Measurements from ENCODE around the gene USP2.

Gene USP2

DNA sequence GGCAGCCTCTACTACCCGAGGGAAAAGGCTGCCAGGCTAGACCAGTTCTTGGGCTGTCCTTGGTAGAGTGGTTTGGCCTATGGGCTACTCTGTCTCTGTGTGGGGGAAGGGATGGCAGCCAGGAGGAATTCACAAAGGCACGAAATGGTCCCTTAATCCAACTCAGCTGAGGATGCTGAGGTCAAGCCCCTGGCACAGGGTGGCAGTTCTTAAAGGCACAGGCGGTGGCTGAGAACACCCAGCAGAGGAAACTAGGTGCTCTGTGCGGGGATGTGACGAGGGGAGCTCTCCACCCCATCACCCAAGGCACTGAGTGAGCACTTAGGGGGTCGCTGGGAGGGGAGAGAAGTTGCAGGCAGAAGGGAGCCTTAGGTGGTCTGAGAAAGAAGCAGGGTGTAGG, 34.9 kb downstream of the USP2 start, which contains the start of gene MFRP:
Gene MFRP (minus strand): TSS at position 101 of the 400 bp plus-strand sequence. CDS start 192 bp downstream, outside the sequence.
- H3K4me1 ChIP-seq (ENCODE audit: control insufficient read depth in 1 of 2, insufficient read depth in 2 of 2, low read length in 2 of 2) = no peaks in the 10 kb centered on the region
- no peak within 1 kb of the TSS for H2AFZ ChIP-seq (ENCODE audit: insufficient read depth, low read length, poor library complexity)
- no peak within 1 kb of the TSS for H3K4me2 ChIP-seq (ENCODE audit: low read length)
- WGBS (ENCODE audit: extremely low coverage, insufficient coverage, insufficient read length) = no CpG with 5 or more reads among the region's 6 CpGs
- no peak within 1 kb of the TSS for H3K27ac ChIP-seq (ENCODE audit: low read depth, low read length)
- H4K91ac ChIP-seq (ENCODE audit: low read depth, low read length) = no peak within 1 kb of the TSS
- H2BK120ac ChIP-seq (ENCODE audit: insufficient read depth, low read length, poor library complexity) = no peak within 1 kb of the TSS
- H3K18ac ChIP-seq (ENCODE audit: low read length) = no peak within 1 kb of the TSS
- DNase-seq = no peak
- H3K79me1 ChIP-seq (ENCODE audit: low read length) = no peaks in the 10 kb centered on the region
- no peak within 1 kb of the TSS for H3K4ac ChIP-seq (ENCODE audit: low read depth, low read length)
- H3K9ac ChIP-seq (ENCODE audit: low read length) = no peak within 1 kb of the TSS
- H2AK5ac ChIP-seq (ENCODE audit: low read length) = no peak within 1 kb of the TSS
- no peak within 1 kb of the TSS for H2BK5ac ChIP-seq (ENCODE audit: low read depth, low read length, poor library complexity)
- H3K23ac ChIP-seq (ENCODE audit: low read length) = no peak within 1 kb of the TSS
- H3K36me3 ChIP-seq (ENCODE audit: control insufficient read depth in 1 of 2, insufficient read depth in 2 of 2, low read length in 2 of 2) = no peaks in the 10 kb centered on the region
- H4K8ac ChIP-seq (ENCODE audit: low read depth, low read length) = no peak within 1 kb of the TSS
- H4K12ac ChIP-seq (ENCODE audit: low read depth, low read length) = no peak within 1 kb of the TSS
- peaks cover 2% of the 10 kb centered on the region for H3K27me3 ChIP-seq (ENCODE audit: insufficient read depth, low read length)
- H3K14ac ChIP-seq (ENCODE audit: low read length) = no peak within 1 kb of the TSS
- H3K79me2 ChIP-seq (ENCODE audit: control insufficient read depth, insufficient read depth, low read length, poor library complexity) = no peaks in the 10 kb centered on the region
- H3K9me3 ChIP-seq (ENCODE audit: insufficient read depth, low read depth, low read length) = no peaks in the 10 kb centered on the region
- H3K4me3 ChIP-seq (ENCODE audit: low read depth, low read length) = no peak within 1 kb of the TSS
- H2BK12ac ChIP-seq (ENCODE audit: low read length) = no peak within 1 kb of the TSS

DNA sequence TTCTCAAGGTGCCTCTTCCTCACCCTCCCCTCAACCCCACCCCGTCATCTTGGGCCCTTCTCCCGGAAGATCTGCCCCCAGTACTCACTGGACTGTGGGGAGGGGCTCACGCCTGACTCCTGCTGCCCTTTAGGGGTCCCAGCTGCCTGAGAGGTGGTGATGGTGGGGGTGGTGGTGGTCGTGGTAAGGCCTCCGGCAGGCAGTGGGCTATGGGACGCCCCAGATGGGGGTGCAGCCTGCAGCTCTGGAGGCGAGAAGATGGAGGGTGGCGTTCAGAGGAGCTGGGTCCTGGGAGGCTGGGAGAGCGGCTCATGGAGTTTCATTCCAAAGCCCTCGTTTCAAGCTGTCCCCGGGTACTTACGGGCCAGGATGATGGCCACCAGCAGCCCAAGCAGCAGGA, 35.8 kb downstream of the USP2 start:
- H3K9me3 ChIP-seq (ENCODE audit: insufficient read depth, low read depth, low read length) = no peaks in the 10 kb centered on the region
- no peak overlapping the region for H4K12ac ChIP-seq (ENCODE audit: low read depth, low read length)
- H3K4me2 ChIP-seq (ENCODE audit: low read length) = no peak overlapping the region
- H3K79me1 ChIP-seq (ENCODE audit: low read length) = no peaks in the 10 kb centered on the region
- no peak overlapping the region for H3K14ac ChIP-seq (ENCODE audit: low read length)
- no peaks in the 10 kb centered on the region for H3K4me1 ChIP-seq (ENCODE audit: control insufficient read depth in 1 of 2, insufficient read depth in 2 of 2, low read length in 2 of 2)
- no peak overlapping the region for H3K27ac ChIP-seq (ENCODE audit: low read depth, low read length)
- no peak overlapping the region for H4K8ac ChIP-seq (ENCODE audit: low read depth, low read length)
- H2BK5ac ChIP-seq (ENCODE audit: low read depth, low read length, poor library complexity) = no peak overlapping the region
- no peak overlapping the region for H2BK12ac ChIP-seq (ENCODE audit: low read length)
- H2BK120ac ChIP-seq (ENCODE audit: insufficient read depth, low read length, poor library complexity) = no peak overlapping the region
- H3K4ac ChIP-seq (ENCODE audit: low read depth, low read length) = no peak overlapping the region
- peaks cover 10% of the 10 kb centered on the region for H3K27me3 ChIP-seq (ENCODE audit: insufficient read depth, low read length)
- no peaks in the 10 kb centered on the region for H3K36me3 ChIP-seq (ENCODE audit: control insufficient read depth in 1 of 2, insufficient read depth in 2 of 2, low read length in 2 of 2)
- no peak overlapping the region for H2AFZ ChIP-seq (ENCODE audit: insufficient read depth, low read length, poor library complexity)
- no peak overlapping the region for H3K23ac ChIP-seq (ENCODE audit: low read length)
- no CpG with 5 or more reads among the region's 12 CpGs for WGBS (ENCODE audit: extremely low coverage, insufficient coverage, insufficient read length)
- H2AK5ac ChIP-seq (ENCODE audit: low read length) = no peak overlapping the region
- no peak for DNase-seq
- no peaks in the 10 kb centered on the region for H3K79me2 ChIP-seq (ENCODE audit: control insufficient read depth, insufficient read depth, low read length, poor library complexity)
- no peak overlapping the region for H3K4me3 ChIP-seq (ENCODE audit: low read depth, low read length)
- no peak overlapping the region for H3K9ac ChIP-seq (ENCODE audit: low read length)
- no peak overlapping the region for H4K91ac ChIP-seq (ENCODE audit: low read depth, low read length)
- no peak overlapping the region for H3K18ac ChIP-seq (ENCODE audit: low read length)

DNA sequence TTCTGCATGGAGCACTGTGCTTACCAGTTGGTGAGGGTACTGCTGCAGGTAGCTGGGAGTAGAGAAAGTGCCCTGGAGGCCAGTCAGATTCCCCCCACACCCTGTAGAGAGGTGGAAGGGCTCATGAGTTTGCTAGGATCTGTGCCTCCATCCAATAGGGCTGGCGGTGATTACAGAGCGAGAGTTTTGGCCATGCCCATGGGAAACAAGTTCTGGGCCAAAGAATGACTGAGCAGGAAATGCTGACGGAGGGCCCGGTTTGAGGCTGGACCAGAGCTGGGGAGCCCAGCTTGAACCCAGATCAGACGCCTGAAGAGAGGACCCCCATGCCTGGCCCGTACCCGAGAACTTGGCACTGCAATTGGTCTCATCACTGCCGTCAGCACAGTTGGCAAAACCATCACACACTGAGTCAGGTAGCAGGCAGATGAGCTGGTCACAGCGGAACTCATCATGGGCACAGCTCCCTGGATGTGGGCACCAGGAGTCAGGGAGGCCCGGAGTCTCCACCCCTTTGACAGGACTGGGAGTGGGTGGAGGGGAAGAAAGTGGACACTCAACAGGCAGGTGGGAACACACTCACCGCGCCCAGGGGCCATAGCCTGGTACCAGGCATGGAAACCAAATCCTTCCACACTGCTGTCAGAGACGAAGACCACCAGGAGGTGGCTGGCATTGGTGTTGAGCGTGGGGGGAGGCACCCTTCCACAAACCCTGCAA, 37.0 kb downstream of the USP2 start:
- no peak overlapping the region for H3K9ac ChIP-seq (ENCODE audit: low read length)
- no peak overlapping the region for H4K8ac ChIP-seq (ENCODE audit: low read depth, low read length)
- H3K4me2 ChIP-seq (ENCODE audit: low read length) = no peak overlapping the region
- no peak overlapping the region for H2BK120ac ChIP-seq (ENCODE audit: insufficient read depth, low read length, poor library complexity)
- no peak overlapping the region for H3K14ac ChIP-seq (ENCODE audit: low read length)
- H3K9me3 ChIP-seq (ENCODE audit: insufficient read depth, low read depth, low read length) = peaks cover 1% of the 10 kb centered on the region
- H3K18ac ChIP-seq (ENCODE audit: low read length) = no peak overlapping the region
- no peak overlapping the region for H4K91ac ChIP-seq (ENCODE audit: low read depth, low read length)
- peaks cover 3% of the 10 kb centered on the region for H3K79me1 ChIP-seq (ENCODE audit: low read length)
- no peak overlapping the region for H3K4ac ChIP-seq (ENCODE audit: low read depth, low read length)
- no peak overlapping the region for H2AFZ ChIP-seq (ENCODE audit: insufficient read depth, low read length, poor library complexity)
- H3K79me2 ChIP-seq (ENCODE audit: control insufficient read depth, insufficient read depth, low read length, poor library complexity) = peaks cover 2% of the 10 kb centered on the region
- H3K23ac ChIP-seq (ENCODE audit: low read length) = no peak overlapping the region
- H3K27ac ChIP-seq (ENCODE audit: low read depth, low read length) = no peak overlapping the region
- H4K12ac ChIP-seq (ENCODE audit: low read depth, low read length) = no peak overlapping the region
- H3K4me3 ChIP-seq (ENCODE audit: low read depth, low read length) = no peak overlapping the region
- peaks cover 8 to 9% of the 10 kb centered on the region in 2 experiments for H3K4me1 ChIP-seq (ENCODE audit: control insufficient read depth in 1 of 2, insufficient read depth in 2 of 2, low read length in 2 of 2)
- no peak overlapping the region for H2BK12ac ChIP-seq (ENCODE audit: low read length)
- no peaks in the 10 kb centered on the region for H3K36me3 ChIP-seq (ENCODE audit: control insufficient read depth in 1 of 2, insufficient read depth in 2 of 2, low read length in 2 of 2)
- DNase-seq = no peak
- WGBS (ENCODE audit: extremely low coverage, insufficient coverage, insufficient read length) = no CpG with 5 or more reads among the region's 14 CpGs
- peaks cover 21% of the 10 kb centered on the region for H3K27me3 ChIP-seq (ENCODE audit: insufficient read depth, low read length)
- no peak overlapping the region for H2AK5ac ChIP-seq (ENCODE audit: low read length)
- no peak overlapping the region for H2BK5ac ChIP-seq (ENCODE audit: low read depth, low read length, poor library complexity)

DNA sequence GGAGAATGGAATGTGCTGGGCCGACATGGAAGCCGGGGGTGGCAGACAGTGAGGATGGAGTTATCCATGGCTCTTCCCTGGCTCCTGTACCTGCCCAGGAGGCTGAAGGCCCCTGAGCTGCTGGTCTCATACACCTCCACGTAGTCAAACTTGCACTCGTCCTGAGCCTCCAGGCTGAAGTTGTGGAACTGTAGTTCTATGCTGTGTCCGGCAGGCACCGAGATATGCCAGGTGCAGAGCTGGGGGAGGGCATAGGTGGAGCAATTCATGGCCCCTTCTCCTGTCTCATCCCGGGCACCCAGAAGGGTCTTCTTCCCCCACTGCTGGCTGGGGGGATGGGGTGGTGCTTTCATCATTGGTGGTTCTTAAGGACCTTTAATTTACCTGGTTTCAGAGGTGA, 37.8 kb downstream of the USP2 start:
- no peak for DNase-seq
- no peaks in the 10 kb centered on the region for H3K36me3 ChIP-seq (ENCODE audit: control insufficient read depth in 1 of 2, insufficient read depth in 2 of 2, low read length in 2 of 2)
- no peak overlapping the region for H3K4me2 ChIP-seq (ENCODE audit: low read length)
- no peak overlapping the region for H3K4ac ChIP-seq (ENCODE audit: low read depth, low read length)
- no peak overlapping the region for H4K12ac ChIP-seq (ENCODE audit: low read depth, low read length)
- no peak overlapping the region for H3K9ac ChIP-seq (ENCODE audit: low read length)
- no peak overlapping the region for H4K8ac ChIP-seq (ENCODE audit: low read depth, low read length)
- H3K4me1 ChIP-seq (ENCODE audit: control insufficient read depth in 1 of 2, insufficient read depth in 2 of 2, low read length in 2 of 2) = peaks cover 13 to 14% of the 10 kb centered on the region in 2 experiments
- no peak overlapping the region for H4K91ac ChIP-seq (ENCODE audit: low read depth, low read length)
- peaks cover 26% of the 10 kb centered on the region for H3K27me3 ChIP-seq (ENCODE audit: insufficient read depth, low read length)
- no peak overlapping the region for H3K14ac ChIP-seq (ENCODE audit: low read length)
- no peak overlapping the region for H2BK5ac ChIP-seq (ENCODE audit: low read depth, low read length, poor library complexity)
- peaks cover 3% of the 10 kb centered on the region for H3K79me1 ChIP-seq (ENCODE audit: low read length)
- peaks cover 2% of the 10 kb centered on the region for H3K9me3 ChIP-seq (ENCODE audit: insufficient read depth, low read depth, low read length)
- no peak overlapping the region for H2BK120ac ChIP-seq (ENCODE audit: insufficient read depth, low read length, poor library complexity)
- no peak overlapping the region for H2AK5ac ChIP-seq (ENCODE audit: low read length)
- no CpG with 5 or more reads among the region's 7 CpGs for WGBS (ENCODE audit: extremely low coverage, insufficient coverage, insufficient read length)
- no peak overlapping the region for H2AFZ ChIP-seq (ENCODE audit: insufficient read depth, low read length, poor library complexity)
- no peak overlapping the region for H3K23ac ChIP-seq (ENCODE audit: low read length)
- H3K79me2 ChIP-seq (ENCODE audit: control insufficient read depth, insufficient read depth, low read length, poor library complexity) = peaks cover 2% of the 10 kb centered on the region
- no peak overlapping the region for H2BK12ac ChIP-seq (ENCODE audit: low read length)
- no peak overlapping the region for H3K27ac ChIP-seq (ENCODE audit: low read depth, low read length)
- no peak overlapping the region for H3K18ac ChIP-seq (ENCODE audit: low read length)
- H3K4me3 ChIP-seq (ENCODE audit: low read depth, low read length) = no peak overlapping the region
